ENCODE measurements around the gene ALS2. TPM values are rescaled to one million over a fixed set of nuclear protein-coding genes. Genes with fewer than 3 reads are reported as not detected.

ALS2 gene
- total RNA-seq = 10 to 100 TPM; 14.4 to 23.5 (median 20.7) TPM

- TF ChIP-seq CTCF (IDR thresholded peaks at IDR 0.05; ENCODE audit: low read depth) = no peak
Observed at GRCh38 chr2:201780674-201781493, at the start of gene ALS2. ALS2 (minus strand) TSS chr2:201780933; CDS start chr2:201768885, 12,048 bp downstream.

DNA sequence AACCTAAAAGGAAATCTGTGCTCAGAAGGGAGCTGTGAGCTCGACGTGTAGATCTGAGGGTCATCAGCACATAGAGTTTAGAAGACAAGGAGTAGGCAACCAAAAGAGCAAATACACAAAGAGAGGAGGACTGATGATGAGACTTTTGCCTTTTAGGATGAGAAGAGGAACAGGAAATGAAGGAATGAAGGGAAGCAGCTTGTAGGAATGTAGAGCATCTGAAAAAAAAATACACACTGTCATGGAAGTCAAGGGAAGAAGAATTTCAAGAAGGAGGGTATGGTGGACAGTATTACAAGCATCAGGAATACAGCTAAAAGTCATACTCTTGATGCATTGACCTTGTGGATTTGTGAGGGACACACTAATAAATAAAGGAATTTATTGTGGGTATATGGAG, 47.5 kb upstream of the ALS2 start:
- no peak for TF ChIP-seq CTCF (IDR thresholded peaks at IDR 0.05; ENCODE audit: low read depth)

DNA sequence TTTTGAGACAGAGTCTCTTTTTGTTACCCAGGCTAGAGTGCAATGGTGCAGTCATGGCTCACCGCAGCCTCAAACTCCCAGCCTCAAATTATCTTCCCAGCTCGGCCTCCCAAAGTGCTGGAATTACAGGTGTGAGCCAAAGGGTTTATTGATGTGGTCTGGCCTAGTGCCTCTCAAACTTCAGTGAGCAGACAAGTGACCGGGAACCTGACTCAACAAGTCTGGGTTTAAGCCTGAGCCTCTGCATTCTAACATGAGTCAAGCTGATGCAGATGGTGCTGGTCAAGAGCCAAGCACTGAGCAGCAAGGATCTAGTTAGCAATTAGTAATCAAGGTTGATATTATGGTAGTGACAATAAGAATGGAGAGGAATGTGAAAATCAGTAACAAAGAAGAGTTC, 46.9 kb upstream of the ALS2 start:
- no peak for TF ChIP-seq CTCF (IDR thresholded peaks at IDR 0.05; ENCODE audit: low read depth)

DNA sequence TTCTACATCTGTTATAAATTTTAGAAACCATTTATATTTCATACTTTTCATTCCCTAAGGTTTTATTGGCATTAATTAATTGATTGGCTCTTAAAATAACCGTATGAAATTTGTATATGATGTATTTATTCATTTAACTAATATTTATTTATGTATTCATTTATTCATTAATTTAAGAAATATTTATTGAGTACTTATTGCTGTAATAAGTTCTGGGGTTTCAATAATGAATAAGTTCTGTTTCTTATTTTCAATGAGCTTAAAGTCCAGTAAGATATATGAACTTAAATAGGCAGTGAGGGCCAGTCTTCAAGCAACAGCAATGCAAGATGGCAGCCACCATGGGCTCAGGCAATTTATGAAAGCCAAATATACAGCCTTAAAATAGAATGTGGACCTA, 43.5 kb upstream of the ALS2 start:
- no peak for TF ChIP-seq CTCF (IDR thresholded peaks at IDR 0.05; ENCODE audit: low read depth)

GRCh38 chr2:201821080-201821479, 40.3 kb upstream of the ALS2 start:
- TF ChIP-seq CTCF (IDR thresholded peaks at IDR 0.05; ENCODE audit: low read depth) = no peak

DNA sequence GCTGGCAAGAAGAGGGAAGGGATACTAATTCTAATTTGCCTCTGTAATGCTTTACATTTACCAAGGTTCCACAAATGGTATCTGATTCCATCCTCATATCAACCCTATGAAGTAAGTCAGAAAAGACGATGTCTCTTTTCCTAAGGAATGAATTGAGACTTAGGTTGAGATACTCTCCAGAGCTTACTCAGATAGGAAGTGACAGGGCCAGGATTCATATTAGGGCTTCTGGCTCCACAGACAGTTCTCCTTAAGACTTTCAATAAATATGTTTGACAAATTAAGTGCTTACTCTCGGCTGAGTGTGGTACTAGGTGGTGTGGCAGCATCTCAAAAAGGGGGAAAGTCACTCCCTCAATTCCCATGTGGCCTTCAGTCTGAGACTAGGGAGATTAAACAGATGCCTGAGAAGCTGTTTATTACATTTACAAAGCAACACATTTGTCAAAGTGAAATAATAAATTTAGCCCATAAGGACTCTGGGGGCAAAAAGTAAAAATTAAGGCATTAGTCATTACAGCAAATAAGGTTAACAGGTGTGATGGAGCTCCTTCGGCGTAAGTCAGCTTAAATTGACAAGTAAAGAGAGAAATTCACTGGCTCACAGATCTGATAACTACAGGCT, 39.8 kb upstream of the ALS2 start:
- TF ChIP-seq CTCF (IDR thresholded peaks at IDR 0.05; ENCODE audit: low read depth) = no peak
